NCI-H1048 (cell line): ENCODE results near the gene ABHD11.
A peak's percentile ranks its signal among the peaks of the same experiment; 100 is the strongest.
"Not testable (repeated sequence)": the region's sequence is repeated elsewhere in the genome, so short reads cannot be mapped to it uniquely, and the experiment has no call there.

Source experiments
- DNase-seq: peaks from one replicate; lab custom pipeline; 2025; lab: John Stamatoyannopoulos, UW

Gene ABHD11

DNA sequence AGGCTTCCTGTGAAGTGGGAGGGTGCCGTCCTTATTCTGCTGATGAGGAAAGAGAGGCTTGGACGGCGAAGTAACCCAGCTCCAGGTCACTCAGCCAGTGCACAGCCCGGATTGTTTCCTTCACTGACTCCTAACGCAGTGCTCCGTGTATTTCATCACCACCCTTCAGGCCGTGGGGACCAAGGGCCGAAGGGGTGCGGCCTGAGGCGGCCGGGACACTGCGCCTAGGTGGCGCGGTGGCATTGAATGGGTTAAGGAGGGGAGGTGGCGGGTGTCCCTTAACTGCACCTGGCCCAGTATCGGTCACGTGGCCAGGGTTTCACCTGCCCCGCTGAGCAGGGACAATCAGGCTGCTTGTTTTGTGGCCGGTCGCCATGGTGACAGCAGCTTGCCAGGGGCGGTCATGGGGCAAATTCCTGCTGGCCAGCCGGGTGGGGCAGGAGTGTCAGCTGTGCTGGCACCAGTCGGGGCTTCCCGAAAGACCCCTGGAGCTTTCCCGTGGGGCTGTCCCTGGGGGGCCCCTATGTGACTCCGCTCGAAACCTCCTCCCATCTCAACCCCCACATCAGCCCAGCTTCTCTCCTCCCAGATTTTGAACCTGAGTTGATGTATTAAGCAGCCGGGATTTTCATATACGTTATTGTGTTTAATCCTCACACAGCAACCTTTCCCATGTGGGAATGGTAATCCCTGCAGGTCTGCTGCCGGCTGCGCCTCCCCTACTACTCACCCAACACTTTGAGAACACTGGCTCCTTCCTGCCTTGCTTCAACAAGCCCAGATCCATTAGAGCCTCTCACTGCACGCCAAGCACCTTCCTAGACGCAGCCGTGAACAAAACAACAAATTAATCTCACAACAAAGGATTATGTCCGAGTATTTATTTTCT is 4.4 kb upstream of the ABHD11 start:
- DNase-seq, result peak; percentile 39

GRCh38 chr7:73742338-73742752 is 3.7 kb upstream of the ABHD11 start:
- DNase-seq, result no peak

DNA sequence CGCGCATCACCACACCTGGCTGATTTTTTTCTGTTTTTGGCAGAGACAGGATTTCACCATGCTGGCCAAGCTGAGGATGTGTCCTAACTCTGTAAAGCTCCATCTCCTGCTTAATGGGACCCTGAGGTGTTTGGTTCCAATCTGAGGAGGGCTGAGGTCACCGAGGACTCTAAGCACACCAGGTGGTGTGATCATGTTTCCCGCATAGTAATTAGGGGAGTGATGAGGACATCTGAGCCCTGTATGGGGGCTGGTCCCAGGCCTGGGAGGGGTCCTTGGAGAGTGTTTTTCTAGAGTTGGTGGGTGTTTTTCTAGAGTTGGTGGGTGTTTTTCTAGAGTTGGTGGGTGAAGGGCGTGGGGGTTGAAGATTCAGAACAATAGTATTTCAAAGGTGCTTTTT is 3.0 kb upstream of the ABHD11 start:
- DNase-seq, result no peak

- no peak for DNase-seq
Observed at GRCh38 chr7:73740771-73741170, 2.2 kb upstream of the ABHD11 start.

DNA sequence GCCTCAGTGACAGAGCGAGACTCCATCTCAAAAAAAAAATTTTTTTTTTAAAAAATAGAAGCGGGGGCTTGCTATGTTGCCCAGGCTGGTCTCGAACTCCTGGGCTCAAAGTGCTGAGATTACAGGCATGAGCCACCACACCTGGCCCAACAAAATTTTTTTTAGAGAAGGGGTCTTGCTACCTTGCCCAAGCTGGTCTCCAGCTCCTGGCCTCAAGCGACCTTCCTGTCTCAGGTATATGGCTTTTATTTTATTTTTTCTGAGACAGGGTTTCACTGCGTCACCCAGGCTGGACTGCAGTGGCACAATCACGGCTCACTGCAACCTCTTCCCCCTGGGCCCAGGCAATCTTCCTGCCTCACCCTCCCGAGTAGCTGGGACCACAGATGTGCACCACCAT is 1.6 kb upstream of the ABHD11 start:
- DNase-seq, result no peak

DNA sequence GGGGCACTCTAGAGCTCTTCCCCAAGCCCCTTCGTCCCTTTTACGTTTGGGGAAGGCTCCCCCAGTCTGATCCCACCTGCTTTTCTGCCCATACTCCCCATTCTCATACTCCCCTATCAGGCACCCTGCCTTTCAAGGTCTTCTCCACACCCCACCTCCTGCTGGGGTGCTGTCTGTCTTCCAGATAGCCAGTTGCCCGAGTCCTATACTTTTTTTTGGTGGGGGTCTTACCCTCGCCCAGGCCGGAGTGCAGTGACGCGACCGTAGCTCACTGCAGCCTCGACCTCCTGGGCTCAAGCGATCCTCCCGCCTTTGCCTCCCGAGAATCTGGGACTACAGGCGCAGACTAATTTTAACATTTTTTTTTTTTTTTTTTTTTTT is 775 bp upstream of the ABHD11 start:
- DNase-seq, result no peak

- peak; percentile 24 for DNase-seq
Observed at GRCh38 chr7:73738220-73738611, 386 bp downstream of the ABHD11 start.

- DNase-seq, result no peak
Observed at GRCh38 chr7:73737491-73738219, 947 bp downstream of the ABHD11 start.

GRCh38 chr7:73736885-73737284 is 1.7 kb downstream of the ABHD11 start:
- no peak for DNase-seq

DNA sequence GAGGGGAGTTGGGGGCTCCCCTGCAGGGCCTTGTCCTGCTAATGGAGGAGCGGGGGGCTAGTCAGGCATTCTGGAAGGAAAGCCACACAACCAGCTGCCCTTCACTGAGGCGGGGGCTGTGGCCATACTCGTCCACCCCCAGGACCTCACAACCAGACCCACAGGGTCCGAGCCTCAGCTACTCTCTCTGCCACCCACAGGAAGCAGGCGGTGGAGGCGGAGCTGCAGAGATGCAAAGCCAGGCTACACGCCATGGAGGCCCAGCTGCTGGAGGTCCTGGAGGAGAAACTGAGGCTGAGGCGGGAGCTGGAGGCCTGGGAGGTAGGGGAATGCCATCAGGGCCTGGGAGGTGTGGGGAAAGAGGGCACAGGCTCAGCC is 3.1 kb downstream of the ABHD11 start:
- DNase-seq, result no peak

GRCh38 chr7:73734619-73735527 is 3.7 kb downstream of the ABHD11 start:
- peak; percentile 80 for DNase-seq

- no peak for DNase-seq
Observed at GRCh38 chr7:73732397-73732796, 6.2 kb downstream of the ABHD11 start.

GRCh38 chr7:73730485-73730884 is 8.1 kb downstream of the ABHD11 start:
- no peak for DNase-seq

DNA sequence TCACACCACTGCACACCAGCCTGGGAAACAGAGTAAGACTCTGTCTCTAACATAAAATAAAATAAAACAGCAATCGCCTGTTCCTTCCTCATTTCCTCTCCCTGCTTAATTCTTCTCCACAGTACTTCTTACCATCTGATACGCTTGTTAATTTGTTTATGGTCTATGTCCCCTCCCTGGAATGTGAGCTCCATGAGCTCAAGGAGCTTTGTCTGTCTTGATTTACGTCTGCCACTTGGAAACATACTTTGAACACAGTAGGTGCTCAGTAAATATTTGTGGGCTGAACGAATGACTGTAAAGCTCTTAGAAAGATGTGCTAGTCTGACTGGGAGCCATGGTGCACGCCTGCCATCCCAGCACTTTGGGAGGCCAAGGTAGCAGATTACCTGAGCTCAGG is 10.1 kb downstream of the ABHD11 start:
- DNase-seq, result no peak

DNA sequence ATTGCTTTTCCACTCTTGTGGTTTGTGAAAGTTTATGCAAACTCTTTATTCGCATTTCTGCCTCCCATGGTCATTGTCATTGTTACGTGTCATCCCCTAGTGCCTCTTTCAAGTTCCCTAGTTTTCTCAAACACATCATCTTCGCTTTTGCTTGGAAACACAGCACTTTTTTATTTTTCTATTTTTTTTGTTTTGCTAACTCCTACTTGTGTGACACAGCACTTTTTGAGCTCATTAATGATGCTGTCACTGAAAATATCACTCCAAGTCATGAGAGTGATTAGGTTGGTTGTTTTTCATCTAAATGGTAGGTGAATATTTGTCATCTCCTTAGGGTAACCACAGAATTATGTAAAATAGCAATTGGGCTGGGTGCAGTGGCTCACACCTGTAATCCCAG is 10.7 kb downstream of the ABHD11 start:
- no peak for DNase-seq

DNA sequence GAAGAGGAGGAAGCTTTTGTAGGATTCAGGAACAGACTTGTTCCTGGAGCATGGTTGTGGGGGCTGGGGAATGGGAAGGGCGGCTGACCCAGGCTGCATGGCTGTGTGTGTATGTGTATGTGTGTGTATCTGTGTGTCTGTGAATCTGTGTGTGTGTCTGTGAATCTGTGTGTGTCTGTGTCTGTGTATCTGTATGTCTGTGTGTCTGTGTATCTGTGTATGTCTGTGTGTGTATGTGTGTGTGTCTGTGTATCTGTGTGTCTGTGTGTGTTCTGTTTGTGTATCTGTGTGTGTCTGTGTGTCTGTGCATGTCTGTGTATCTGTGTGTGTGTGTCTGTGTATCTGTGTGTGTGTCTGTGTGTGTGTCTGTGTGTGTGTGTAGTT is 12.5 kb downstream of the ABHD11 start:
- DNase-seq, result no peak

DNA sequence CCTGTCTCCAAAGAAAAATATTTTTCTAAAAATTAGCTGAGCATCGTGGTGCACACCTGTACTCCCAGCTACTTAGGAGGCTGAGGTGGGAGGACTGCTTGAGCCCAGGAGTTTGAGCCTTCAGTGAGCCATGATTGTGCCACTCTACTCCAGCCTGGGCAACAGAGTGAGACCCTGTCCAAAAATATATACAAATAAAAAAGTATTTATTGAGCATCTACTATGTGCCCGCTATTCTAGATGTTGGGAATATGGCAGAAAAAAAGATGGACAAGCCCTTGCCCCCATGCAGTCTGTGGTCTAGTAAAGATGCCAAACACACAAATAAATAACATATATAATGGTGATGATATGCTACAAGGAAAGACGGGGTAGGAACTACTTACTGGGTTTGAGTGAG is 14.8 kb downstream of the ABHD11 start:
- DNase-seq, result no peak

- DNase-seq, result no peak
Observed at GRCh38 chr7:73722785-73723184, 15.8 kb downstream of the ABHD11 start.

DNA sequence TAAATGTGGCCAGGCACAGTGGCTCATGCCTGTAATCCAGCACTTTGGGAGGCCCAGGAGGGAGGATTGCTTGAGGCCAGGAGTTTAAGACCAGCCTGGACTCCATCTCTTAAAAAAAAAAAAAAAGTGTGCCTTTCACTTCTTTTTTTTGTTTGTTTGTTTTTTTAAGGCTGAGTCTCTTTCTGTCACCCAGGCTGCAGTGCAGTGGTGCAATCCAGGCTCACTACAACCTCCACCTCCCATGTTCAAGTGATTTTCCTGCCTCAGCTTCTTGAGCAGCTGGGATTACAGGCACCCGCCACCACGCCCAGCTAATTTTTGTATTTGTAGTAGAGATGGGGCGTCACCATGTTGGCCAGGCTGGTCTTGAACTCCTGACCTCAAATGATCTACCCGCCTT is 16.4 kb downstream of the ABHD11 start:
- DNase-seq, result not testable (repeated sequence)

- no peak for DNase-seq
Observed at GRCh38 chr7:73721377-73721817, 17.2 kb downstream of the ABHD11 start.

DNA sequence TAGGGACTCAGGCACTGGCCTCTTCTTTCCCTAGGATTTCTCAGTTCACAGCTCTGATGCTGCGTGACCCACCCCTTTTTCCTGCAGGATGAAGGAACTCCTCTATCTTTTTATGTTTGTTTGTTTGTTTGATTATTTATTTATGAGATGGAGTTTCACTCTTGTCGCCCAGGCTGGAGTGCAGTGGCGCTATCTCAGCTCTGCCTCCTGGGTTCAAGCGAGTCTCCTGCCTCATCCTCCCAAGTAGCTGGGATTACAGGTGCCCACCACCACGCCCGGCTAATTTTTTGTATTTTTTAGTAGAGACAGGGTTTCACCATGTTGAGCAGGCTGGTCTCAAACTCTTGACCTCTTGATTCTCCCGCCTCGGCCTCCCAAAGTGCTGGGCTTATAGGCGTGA is 18.2 kb downstream of the ABHD11 start:
- DNase-seq, result not testable (repeated sequence)

DNA sequence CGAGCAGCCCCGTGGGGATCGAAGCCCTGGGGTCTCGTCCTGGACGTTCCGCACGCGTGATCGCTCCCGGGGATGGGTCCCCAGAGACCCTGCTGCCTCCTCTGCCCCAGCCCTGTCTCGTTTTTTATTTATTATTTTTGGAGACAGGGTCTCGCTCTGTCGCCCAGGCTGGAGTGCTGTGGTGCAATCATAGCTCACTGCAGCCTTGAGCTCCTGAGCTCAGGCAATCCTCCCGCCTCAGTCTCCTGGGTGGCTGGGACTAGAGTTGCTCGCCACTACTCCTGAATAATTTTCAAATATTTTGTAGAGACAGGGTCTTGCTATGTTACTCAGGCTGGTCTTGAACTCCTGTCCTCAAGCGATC is 18.8 kb downstream of the ABHD11 start:
- DNase-seq, result no peak
